Fibroblast of pulmonary artery (primary cell): Measurements from ENCODE around the gene ZNF248.
"Not testable (repeated sequence)": the region's sequence is repeated elsewhere in the genome, so short reads cannot be mapped to it uniquely, and the experiment has no call there.

ENCODE experiments used
- DNase-seq: peaks from one replicate; pipeline ENCODE4 v3.0.0-alpha.2; 2010; ENCODE audit warnings: low read depth
- H3K4me3 ChIP-seq: replicated peaks from 2 replicates; pipeline ENCODE4 v1.5.1; 2011; ENCODE audit warnings: low read depth, mild to moderate bottlenecking, control low read depth, low read length, moderate library complexity
- TF ChIP-seq, protein P1 (sequence below): IDR thresholded peaks from 2 replicates; pipeline ENCODE4 v1.5.1; 2011; ENCODE audit warnings: mild to moderate bottlenecking, control low read depth, low read length, inconsistent platforms; ENCODE audit errors: missing control alignments

The ZNF248 gene

GRCh38 chr10:37871568-37872251 is 14.3 kb upstream of the ZNF248 start:
- TF ChIP-seq, protein P1, sequence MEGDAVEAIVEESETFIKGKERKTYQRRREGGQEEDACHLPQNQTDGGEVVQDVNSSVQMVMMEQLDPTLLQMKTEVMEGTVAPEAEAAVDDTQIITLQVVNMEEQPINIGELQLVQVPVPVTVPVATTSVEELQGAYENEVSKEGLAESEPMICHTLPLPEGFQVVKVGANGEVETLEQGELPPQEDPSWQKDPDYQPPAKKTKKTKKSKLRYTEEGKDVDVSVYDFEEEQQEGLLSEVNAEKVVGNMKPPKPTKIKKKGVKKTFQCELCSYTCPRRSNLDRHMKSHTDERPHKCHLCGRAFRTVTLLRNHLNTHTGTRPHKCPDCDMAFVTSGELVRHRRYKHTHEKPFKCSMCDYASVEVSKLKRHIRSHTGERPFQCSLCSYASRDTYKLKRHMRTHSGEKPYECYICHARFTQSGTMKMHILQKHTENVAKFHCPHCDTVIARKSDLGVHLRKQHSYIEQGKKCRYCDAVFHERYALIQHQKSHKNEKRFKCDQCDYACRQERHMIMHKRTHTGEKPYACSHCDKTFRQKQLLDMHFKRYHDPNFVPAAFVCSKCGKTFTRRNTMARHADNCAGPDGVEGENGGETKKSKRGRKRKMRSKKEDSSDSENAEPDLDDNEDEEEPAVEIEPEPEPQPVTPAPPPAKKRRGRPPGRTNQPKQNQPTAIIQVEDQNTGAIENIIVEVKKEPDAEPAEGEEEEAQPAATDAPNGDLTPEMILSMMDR, result no peak
- DNase-seq, result no peak
- no peak overlapping the region for H3K4me3 ChIP-seq

- no peak overlapping the region for H3K4me3 ChIP-seq
- TF ChIP-seq, protein P1, result no peak
- DNase-seq, result no peak
Measured at GRCh38 chr10:37871143-37871542, 13.7 kb upstream of the ZNF248 start.

DNA sequence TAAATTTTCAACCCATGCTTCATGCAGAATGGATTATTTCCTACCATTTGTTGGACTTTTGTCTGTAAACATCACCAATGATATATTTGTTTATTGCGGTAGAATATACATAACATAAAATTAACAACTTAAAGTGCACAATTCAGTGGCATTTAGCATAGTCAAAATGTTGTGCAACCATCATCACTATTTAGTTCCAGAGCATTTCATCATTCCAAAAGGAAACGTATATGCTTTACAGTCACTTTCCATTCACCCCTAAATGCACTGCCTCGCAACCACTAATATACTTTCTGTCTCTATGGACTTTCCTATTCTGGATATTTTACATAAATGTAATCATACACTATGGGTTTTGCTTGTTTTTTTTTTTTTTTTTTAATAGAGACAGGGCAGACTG is 11.4 kb upstream of the ZNF248 start:
- H3K4me3 ChIP-seq, result no peak overlapping the region
- TF ChIP-seq, protein P1, result no peak
- DNase-seq, result no peak

- TF ChIP-seq, protein P1, result no peak
- DNase-seq, result no peak
Measured at GRCh38 chr10:37865957-37866803, 8.8 kb upstream of the ZNF248 start.

GRCh38 chr10:37865264-37865663 is 7.9 kb upstream of the ZNF248 start:
- no peak overlapping the region for H3K4me3 ChIP-seq
- DNase-seq, result no peak
- TF ChIP-seq, protein P1, result no peak

More at GRCh38 chr10:37865957-37866803, 8.8 kb upstream of the ZNF248 start:
- no peak overlapping the region for H3K4me3 ChIP-seq

- DNase-seq, result peak; percentile 56
- TF ChIP-seq, protein P1, result no peak
- H3K4me3 ChIP-seq, result no peak overlapping the region
Measured at GRCh38 chr10:37860494-37861190, 3.2 kb upstream of the ZNF248 start.

DNA sequence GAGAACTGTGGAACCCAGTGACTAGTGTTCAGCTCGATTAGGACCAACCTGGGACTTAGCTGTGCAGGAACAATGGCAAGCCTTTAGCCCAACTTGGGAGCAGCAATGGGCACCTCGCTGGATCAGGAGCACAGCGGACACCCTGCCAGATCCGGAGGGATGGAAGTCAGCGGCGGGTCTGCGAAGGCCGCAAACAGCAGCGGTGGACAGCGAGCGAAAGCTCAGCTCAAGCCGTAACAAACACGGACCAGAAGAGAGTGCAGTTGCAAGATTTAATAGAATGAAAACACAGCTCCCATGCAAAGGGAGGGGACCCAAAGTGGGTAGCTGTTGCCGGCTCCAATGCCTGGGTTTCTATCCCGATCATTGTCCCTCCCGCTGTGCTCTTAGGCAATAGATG is 1.9 kb upstream of the ZNF248 start:
- DNase-seq, result not testable (repeated sequence)

More for the DNA sequence above, 1.9 kb upstream of the ZNF248 start:
- H3K4me3 ChIP-seq, result not testable (repeated sequence)
